T-helper 1 cell (primary cell): ENCODE measurements around the gene TSSK3.

Experiments used
- DNase-seq, 5 donors: peaks; one replicate each; pipeline ENCODE4 v3.0.0-alpha.2; 2012 to 2020
- total RNA-seq, 4 donors: gene quantifications; one replicate each; lab custom pipeline; 2026; lab: John Stamatoyannopoulos, UW

The TSSK3 gene, protein sequence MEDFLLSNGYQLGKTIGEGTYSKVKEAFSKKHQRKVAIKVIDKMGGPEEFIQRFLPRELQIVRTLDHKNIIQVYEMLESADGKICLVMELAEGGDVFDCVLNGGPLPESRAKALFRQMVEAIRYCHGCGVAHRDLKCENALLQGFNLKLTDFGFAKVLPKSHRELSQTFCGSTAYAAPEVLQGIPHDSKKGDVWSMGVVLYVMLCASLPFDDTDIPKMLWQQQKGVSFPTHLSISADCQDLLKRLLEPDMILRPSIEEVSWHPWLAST
- 0 to 0.61 (median 0.42) reads per million in 4 donors for total RNA-seq

DNA sequence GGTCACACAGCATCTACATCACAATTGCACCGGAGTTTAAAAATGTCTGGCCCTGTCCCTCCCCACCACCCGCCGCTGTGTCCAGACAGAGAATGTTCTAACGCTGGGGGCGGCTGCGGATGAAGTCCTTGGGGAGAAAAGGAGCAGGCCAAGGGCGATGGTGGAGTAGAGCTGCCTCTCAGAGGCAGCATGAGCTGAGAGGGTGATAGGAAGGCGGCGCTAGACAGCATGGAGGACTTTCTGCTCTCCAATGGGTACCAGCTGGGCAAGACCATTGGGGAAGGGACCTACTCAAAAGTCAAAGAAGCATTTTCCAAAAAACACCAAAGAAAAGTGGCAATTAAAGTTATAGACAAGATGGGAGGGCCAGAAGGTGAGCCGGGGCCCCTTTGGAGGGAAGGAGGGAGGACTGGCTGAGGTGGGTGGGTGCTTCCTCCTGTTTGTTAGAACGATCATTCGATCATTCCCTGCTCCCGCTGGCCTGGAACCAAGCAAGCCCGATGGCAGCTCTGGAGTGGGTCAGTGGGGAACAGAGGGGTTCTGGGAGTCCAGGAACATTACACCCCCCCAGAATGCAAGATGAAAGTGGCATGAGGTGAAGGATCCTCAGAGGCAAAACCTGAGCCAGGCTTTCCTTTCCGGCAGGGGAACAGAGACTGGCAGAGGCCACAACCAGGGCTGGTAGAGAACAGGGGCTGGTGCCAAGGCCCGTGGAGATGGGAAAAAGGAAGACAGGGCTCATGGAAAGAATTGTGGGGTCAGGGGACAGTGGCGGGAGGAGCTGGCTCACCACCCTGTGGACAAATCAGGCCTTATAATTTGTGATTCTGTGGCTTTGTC, at the start of gene TSSK3, which contains the start of gene FAM229A:
TSS of gene TSSK3 (plus strand) at position 66 of the 840 bp plus-strand sequence. CDS start at position 229, 163 bp downstream.
TSS of gene FAM229A (minus strand) at position 12 of the 840 bp plus-strand sequence. CDS start 394 bp downstream, outside the sequence.
- DNase-seq = no peak

DNA sequence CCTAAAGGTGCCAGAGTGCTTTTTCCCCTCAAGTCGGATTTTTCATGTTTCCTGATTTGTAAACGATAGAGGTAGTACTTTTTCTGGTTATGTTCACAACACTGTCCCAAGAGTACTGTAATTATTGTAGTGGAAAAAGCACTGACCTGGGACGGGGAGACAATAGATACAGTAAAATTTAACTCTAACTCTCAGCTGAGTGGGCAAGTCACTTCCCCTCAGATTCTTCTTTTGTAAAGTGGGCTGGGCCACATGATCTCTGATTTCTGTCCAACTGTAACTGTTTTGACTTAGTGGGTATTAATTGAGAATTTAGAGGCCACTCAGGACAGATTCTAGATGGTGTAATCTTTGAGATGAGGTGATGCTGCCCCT, 45.4 kb upstream of the TSSK3 start:
- DNase-seq = no peak

DNA sequence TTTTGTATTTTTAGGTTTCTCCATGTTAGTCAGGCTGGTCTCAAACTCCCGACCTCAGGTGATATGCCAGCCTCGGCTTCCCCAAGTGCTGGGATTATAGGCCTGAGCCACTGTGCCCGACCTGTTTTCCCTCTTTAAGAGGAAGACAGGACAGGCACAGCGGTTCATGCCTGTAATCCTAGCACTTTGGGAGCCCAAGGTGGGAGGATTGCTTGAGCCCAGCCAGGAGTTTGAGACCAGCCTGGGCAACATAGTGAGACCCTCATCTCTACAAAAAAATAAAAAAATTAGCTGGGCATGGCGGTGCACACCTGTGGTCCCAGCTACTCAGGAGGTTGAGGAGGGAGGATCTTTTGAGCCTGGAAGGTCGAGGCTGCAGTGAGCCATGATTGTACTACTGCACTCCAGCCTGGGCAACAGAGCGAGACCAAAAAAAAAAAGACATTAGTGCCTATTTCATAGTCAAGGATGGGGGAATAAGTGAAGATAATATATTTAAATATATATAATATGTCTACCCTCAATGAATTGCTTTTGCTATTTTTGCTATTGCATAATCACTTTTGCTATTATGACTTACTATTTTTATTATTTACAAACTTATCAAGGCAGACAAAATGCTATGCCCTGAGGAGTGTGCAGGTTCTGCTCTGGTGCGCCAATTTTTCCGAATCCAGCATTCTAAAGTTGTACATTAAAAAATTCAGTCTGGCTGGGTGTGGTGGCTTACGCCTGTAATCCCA, 44.0 kb upstream of the TSSK3 start:
- no peak for DNase-seq

DNA sequence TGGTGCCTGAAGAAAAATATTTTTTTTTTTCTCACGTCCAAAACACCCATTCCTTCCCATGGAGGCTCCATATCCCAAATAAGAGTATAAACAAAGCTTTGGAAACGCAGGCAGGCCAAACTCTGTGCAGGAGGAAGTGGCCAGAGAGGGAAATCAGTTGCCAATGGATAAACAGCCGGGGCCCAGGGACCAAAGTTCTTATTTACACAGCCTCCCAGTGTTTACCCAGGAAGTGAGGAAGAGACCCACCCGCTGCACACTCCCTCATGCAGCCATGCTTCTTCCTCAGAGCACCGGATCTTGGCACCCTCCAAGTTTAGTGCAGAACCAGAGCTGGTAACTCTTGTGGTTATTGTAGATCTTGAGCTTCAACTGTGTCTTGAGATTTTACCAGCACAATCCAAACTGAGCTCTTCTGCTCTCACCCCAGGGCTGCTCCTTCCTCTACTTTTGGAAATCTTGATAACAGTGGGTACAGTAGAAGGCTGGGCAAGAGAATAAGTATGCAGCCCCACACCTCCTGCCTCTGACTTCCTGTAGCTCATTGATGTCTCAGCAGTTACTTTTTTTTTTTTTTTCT, 40.5 kb upstream of the TSSK3 start:
- DNase-seq = peak in 2 of 5 donors; percentile 30 to 57

DNA sequence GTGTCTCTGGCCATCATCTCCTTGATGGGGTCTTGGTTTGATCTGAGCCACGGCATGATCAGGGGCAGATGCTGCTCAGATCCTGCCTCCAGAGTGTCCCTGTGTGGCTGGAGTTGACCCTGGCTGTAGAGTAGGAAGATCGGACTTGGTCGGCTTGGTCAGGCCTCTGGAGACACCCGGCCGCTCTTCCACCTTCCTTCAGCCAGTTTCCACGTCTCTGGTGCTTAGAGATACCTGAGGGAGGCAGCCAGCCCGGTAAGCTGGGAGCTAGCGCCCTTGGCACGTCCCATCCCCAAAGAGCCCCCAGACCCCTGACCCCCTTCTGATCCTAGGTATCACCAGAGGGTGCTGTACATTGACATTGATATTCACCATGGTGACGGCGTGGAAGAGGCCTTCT, 35.1 kb upstream of the TSSK3 start:
- no peak for DNase-seq

DNA sequence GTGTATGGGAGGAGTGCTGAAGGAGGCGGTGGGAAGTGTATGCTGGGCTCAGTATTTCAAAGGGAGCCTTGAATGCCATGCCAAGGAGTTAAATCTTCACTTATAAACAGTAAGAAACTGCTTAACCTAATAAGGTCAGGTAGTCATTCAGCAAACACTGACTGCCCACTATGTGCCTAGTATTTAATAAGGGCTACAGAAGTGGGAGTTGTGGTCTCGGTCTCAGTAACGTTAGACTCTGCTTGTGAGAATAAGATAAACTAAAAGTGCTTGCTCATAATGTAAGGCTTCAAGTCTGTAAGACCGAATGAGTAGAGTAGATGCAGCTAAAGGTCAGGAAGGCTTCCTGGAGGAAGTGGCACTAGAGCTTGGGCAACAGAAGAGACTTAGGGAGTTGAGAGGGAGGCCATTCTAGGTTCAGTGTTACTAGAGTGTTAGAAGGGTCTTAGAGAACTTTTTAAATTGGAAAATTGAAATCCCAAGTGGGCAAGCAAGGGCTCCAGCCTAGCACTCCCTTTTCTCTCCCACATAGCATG, 32.3 kb upstream of the TSSK3 start:
- DNase-seq = no peak

DNA sequence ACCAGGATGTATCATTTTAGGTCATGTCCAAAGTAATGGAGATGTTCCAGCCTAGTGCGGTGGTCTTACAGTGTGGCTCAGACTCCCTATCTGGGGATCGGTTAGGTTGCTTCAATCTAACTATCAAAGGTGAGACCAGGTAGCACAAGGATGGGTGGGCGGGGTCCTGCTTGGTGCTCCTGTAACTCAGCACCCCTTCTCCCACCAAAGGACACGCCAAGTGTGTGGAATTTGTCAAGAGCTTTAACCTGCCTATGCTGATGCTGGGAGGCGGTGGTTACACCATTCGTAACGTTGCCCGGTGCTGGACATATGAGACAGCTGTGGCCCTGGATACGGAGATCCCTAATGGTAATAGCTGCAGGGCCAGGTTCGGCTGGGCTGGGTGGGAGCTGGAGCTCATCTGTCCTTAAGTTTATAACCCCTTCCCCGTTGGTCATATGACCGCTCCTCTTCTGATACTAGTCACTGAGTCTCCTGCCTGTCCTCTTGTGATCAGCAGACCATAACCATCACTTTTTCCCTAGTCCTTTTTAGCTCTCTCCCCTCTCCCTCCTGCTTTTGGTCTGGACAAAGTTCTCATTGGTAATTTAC, 31.7 kb upstream of the TSSK3 start:
- no peak for DNase-seq

DNA sequence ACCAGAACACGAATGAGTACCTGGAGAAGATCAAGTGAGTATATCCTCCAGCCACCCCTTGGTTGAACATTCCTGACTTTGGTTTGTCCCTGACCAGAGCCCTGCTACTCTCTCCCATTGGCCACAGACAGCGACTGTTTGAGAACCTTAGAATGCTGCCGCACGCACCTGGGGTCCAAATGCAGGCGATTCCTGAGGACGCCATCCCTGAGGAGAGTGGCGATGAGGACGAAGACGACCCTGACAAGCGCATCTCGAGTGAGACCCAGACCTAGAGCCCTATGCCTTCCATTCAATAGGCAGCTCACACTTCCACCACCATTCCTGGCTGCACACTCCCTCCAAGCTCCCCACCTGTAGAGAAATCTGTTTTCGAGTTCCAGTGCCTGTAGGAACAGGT, 30.8 kb upstream of the TSSK3 start:
- DNase-seq = no peak

DNA sequence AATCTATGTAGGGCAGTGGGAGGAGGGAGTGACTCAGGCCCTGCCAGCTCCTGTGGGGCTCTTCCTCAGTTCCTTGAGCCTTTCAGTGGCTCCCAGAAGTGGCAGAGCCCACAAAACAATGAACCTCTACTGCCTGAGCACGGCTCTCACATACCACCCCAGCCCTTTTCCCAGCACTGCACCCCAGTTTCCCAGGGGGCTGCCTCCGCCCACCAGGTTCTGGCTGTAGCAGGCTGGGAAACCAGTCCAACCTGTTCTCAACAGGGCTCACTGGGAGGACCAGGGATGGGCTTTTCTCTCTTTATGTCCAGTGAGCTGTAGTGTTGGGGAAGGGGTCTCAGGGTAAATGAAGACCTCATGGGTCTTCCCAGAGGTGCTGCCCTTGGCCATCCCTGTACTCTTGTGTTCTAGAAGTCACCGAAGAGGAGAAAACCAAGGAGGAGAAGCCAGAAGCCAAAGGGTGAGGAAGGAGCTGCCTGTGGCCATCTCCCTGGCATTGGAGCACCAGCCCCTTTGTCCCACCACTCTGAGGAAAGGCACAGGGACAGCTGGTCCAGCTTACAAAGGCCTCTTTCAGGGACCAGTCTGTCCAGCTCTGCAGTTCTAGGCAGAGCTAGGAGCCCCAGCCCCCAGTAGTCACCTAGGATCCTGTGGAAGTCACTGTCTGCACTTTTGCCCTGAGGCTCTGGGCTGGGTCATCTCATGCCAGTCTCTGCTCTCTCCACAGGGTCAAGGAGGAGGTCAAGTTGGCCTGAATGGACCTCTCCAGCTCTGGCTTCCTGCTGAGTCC, 29.9 kb upstream of the TSSK3 start:
- DNase-seq = no peak

DNA sequence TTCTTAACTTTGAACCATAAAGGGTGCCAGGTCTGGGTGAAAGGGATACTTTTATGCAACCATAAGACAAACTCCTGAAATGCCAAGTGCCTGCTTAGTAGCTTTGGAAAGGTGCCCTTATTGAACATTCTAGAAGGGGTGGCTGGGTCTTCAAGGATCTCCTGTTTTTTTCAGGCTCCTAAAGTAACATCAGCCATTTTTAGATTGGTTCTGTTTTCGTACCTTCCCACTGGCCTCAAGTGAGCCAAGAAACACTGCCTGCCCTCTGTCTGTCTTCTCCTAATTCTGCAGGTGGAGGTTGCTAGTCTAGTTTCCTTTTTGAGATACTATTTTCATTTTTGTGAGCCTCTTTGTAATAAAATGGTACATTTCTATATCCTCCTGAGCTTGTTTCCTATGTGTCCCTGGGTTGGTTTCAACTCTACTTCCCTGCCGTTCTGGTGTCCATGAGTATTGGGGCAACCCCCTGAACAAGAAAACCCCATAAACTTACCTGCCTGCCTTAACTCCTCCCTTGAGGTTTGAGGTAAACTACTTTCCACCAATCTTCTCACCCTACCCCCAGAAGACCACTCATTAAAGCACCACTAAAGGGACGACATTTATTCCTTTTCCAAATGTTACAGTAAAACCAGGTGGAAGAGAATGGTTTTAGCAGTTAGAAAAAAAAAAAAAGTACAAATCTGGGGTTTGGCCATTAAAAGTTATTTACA, 28.9 kb upstream of the TSSK3 start:
- DNase-seq = no peak

DNA sequence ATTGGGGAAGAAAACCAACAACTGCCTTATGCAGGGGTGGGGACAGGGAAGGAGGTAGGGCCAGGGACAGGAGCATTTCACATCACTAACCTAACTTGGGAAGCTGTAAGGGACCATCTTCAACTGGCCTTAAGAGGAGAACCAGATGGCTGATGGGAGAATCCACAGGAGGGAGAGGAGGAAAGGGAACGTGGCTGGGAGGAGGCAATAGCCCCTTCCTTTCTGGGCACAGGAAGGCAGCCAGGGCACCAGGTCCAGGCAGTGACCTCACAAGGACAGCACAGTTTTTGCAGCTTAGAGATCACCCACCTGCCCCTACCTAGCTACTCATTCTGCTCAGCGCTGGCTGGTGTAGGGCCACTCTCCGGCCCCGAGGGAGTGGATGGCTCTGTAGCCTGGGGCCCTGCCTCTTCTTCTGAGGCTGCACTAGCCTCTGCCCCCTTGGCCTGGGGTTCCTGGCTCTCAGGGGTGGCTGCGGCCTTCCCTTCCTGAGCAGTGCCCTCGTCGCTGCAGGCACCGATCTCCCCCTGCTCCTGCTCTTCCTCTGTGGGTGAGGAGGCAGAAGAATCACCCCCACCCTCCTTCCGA, 28.0 kb upstream of the TSSK3 start:
- DNase-seq = no peak

DNA sequence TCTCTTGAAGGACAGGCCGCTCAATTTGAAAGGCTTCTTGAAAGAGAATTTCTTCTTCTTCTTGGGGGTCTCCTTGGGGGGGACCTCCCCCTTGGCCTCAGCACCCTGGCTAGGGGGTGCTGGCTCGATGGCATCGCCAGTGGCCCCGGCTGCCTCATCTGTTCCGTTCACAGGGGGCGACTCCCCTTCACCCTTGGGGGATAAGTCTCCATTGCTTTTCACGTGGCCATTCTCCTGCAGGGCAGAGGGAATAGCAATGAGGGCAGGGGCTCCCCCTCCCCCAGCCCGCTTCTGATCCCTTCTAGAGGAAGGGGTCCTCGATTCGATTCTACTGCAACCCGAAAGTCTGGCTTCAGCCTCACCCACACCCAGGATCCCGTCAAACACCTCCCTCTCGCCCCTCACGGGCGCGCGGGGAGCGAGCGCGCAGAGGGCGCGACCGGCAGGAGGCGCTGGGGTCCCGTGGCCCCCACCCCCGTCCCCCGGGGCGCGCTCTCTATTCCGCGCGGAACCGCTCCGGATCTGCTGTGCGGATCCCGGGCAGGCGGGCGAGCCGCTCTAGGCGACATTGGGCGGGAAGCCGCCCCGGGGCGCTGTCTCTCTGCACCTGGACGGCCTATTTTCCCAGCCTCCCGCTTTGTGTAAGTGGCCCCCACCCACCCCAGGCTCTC, 27.3 kb upstream of the TSSK3 start:
- DNase-seq = peak; percentile 46 to 74 (median 59)

DNA sequence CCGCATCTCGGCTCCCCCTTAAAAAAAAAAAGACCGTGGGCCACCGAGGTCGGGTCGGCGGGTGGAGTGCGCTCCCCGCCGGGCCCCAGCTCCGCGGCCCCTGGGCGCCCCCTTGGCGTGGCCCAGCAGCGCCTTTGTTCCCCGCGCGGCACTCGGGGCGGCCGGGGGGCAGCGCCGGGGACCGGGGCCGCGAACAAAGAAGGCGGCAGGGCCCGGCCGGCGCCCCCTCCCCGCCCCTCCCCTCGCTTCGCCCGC, 26.9 kb upstream of the TSSK3 start:
- DNase-seq = no peak

DNA sequence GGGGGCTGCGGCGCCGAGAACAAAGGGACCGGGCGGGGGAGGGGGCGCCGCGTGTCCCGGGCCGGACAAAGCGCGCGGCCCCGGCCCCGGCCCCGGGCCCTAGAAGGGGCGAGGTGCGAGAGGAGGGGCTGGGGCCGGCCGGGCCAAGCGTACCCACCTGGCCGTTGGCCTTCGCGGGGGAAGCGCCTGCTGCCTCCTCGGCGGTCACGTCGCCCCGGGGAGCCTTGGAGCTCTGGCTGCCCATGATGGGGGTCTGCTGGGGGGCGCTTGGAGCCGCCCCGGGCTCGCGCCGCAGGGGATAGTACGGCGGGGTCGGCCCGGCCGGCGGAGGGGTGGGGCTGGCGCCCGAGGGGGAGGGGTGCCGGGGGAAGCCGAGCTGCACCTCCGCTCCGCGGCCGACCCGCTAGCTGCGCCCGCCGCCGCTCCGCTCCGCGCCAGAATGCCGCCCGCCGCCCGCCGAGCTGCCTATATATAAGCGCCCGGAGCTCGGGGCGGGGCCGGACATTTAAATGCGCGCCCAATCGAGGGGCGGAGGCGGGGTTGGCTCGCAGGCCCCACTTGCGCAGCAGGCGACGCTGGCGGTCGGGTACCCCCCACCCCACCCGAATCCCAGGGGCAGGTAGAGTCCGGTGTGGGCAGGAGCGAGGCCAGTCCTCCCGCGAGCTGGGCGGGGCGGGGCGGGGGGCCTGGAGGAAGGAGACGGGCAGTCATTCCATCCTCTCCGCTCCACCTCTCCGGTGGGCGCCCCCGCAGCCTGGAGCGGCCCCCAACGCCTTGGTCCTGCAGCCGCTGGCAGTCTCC, 26.3 kb upstream of the TSSK3 start, which contains the start of gene MARCKSL1:
TSS of gene MARCKSL1 (minus strand) at position 444 of the 801 bp plus-strand sequence. CDS start at position 244, 200 bp downstream.
- peak; percentile 74 to 83 (median 77) for DNase-seq

DNA sequence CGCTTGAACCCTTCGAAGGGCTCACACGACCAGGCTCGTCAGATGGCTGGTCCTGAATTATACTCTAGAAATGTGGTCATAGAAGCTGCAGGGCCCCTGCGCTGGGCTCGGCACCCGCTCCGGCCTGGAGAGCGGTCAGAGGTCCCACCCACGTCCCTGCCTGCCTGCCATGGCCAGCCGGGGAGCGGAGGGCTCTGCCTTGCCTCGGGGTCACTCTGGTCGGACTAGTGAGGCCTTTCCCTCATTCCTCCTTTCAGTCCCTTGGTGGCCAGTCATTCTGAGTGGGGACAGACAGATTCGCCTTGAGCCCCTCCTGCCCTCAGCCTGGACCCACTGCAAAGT, 25.8 kb upstream of the TSSK3 start:
- no peak for DNase-seq

DNA sequence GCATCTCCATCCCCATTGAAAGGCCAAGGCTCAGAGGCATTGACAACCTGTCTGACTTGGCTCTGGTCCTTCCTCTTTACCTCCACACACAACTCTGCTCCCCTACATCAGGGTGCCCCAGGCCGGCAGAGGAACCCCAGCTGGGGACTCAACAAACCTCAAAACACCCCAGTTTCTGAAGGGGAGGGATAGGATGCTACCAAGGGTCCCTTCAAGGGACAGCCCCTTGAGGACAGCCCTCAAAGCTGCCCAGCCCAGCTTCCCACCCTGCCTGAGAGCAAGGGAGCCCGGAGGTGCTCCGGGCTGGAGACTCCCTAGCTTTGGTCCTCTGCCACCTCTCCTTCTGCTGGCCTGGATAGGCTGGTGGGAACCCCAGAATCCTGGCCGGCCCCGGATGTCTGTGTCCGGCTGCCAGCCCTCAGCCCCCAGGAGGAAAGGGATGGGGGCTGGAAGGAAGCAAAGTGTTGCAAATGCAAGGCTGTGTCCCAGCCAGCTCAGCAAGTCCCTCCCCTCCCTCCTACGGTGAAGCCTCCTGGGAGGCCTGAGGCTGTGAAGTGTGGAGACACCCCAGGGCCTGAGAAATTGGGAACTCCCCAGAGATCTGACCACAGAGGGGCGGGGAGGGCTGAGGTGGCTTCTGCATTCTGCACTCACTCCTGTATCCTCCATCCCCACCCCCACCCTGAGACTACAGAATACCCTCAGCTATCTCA, 25.2 kb upstream of the TSSK3 start:
- peak in 4 of 5 donors; percentile 30 to 51 (median 39) for DNase-seq

DNA sequence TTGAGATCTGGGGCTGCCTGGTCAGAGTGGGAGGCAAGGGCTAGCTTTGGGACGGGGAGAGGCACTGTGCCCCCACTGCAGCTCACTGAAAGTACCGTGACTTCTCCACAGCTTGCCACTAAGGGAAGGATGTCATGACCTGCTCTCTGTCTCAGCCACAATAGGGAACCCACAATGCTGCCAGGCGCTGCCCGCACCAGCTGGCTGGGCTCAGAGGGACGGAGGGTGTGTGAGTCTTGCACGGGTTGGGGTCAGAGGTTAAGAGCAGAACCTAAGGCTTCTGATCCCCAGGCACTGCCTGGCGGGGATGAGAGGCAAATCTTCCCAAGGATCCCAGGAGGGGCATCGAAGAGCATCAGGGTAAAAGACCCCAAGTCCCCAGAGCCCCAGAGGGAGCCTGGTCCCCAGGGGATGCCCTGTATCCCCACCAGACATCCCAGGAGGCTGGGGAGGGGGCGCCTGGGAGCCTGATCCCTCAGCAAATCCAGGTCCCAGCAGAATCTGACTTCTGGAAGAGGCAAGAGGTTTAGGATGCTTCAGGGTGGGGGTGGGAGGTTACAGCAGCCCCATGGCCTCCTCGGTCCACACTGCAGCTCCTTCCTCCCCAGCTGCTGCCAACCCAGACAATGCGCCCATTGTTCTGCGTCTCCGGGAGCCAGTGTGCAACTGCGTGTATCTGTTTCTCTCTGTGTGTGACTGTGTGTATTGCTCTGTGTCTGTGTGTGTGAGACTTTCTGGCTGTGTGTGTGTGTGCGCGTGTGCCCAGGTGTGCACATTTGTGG, 24.3 kb upstream of the TSSK3 start:
- DNase-seq = no peak
